HUDEP-2 (cell line): ENCODE measurements around the gene CAMKMT.

Source experiments
- DNase-seq, 76 experiments: peaks; one replicate each; lab custom pipeline; 2025; ENCODE audit not compliant: unreplicated experiment in 76 of 76; lab: John Stamatoyannopoulos, UW

The CAMKMT gene

GRCh38 chr2:44787663-44788062 is 425.9 kb downstream of the CAMKMT start:
- no peak for DNase-seq

GRCh38 chr2:44789446-44789845 is 427.7 kb downstream of the CAMKMT start:
- DNase-seq = no peak

GRCh38 chr2:44789971-44790721 is 428.4 kb downstream of the CAMKMT start:
- DNase-seq = no peak

GRCh38 chr2:44793322-44793870 is 431.6 kb downstream of the CAMKMT start:
- peak in 13 of 76 experiments; percentile 2 to 37 (median 12) for DNase-seq

- no peak for DNase-seq
Observed at GRCh38 chr2:44796771-44797170, 435.0 kb downstream of the CAMKMT start.

- no peak for DNase-seq
Observed at GRCh38 chr2:44798139-44798659, 436.5 kb downstream of the CAMKMT start.

- DNase-seq = no peak
Observed at GRCh38 chr2:44799105-44799504, 437.4 kb downstream of the CAMKMT start.

- no peak for DNase-seq
Observed at GRCh38 chr2:44799754-44800153, 438.0 kb downstream of the CAMKMT start.

- no peak for DNase-seq
Observed at GRCh38 chr2:44801289-44801840, 439.6 kb downstream of the CAMKMT start.

- DNase-seq = no peak
Observed at GRCh38 chr2:44801841-44802776, 440.4 kb downstream of the CAMKMT start.

- no peak for DNase-seq
Observed at GRCh38 chr2:44802777-44803424, 441.2 kb downstream of the CAMKMT start.

GRCh38 chr2:44804406-44805265 is 442.9 kb downstream of the CAMKMT start:
- no peak for DNase-seq

- no peak for DNase-seq
Observed at GRCh38 chr2:44805401-44806235, 443.9 kb downstream of the CAMKMT start.

GRCh38 chr2:44807201-44808025 is 445.7 kb downstream of the CAMKMT start:
- no peak for DNase-seq

- DNase-seq = no peak
Observed at GRCh38 chr2:44810892-44811530, 449.3 kb downstream of the CAMKMT start.

- no peak for DNase-seq
Observed at GRCh38 chr2:44813165-44813564, 451.4 kb downstream of the CAMKMT start.

GRCh38 chr2:44813658-44814057 is 451.9 kb downstream of the CAMKMT start:
- no peak for DNase-seq
